H1 (cell line): ENCODE results near the gene DIAPH2. TPM values are rescaled to one million over a fixed set of nuclear protein-coding genes. Genes with fewer than 3 reads are reported as not detected.

Experiments used
- CTCF ChIA-PET: fragments of 300-600 bp; sonication (Branson Sonifier 250); formaldehyde crosslinking; loops from one replicate; lab custom pipeline; 2021; ENCODE audit not compliant: partially characterized antibody; lab: Charles Lee
- POLR2A ChIA-PET: fragments of 300-600 bp; sonication (Branson Sonifier 250); formaldehyde crosslinking; loops from one replicate; lab custom pipeline; 2021; ENCODE audit warnings: inconsistent platforms; ENCODE audit not compliant: partially characterized antibody; lab: Charles Lee
- DNase-seq, 2 experiments: peaks; one replicate each; pipeline versions ENCODE4 v3.0.0 to v3.0.0-alpha.2; 2010 to 2022; ENCODE audit warnings: low spot score in 2 of 2, low read depth in 1 of 2, mixed read lengths in 1 of 2
- FAIRE-seq: peaks from 2 replicates; lab custom pipeline; 2011; peaks lifted over from hg19 to GRCh38; lab: Jason Lieb, UNC
- H2AFZ ChIP-seq: 2 replicates; pipeline ENCODE4 v1.8.1; 2012; ENCODE audit warnings: low read length, inconsistent platforms
- H2AK5ac ChIP-seq: 2 replicates; pipeline ENCODE4 v1.6.1; 2013; ENCODE audit warnings: low read depth, low read length
- H2BK120ac ChIP-seq: replicated peaks from 2 replicates; pipeline ENCODE3; 2013; ENCODE audit warnings: low read depth, low read length, inconsistent platforms
- H2BK12ac ChIP-seq: 2 replicates; pipeline ENCODE4 v1.6.1; 2013; ENCODE audit warnings: low read depth, low read length
- H2BK15ac ChIP-seq: 2 replicates; pipeline ENCODE4 v1.6.1; 2013; ENCODE audit warnings: low read length
- H2BK20ac ChIP-seq: 2 replicates; pipeline ENCODE4 v1.6.1; 2013; ENCODE audit warnings: low read length
- H2BK5ac ChIP-seq: 2 replicates; pipeline ENCODE4 v1.6.1; 2013; ENCODE audit warnings: low read depth, low read length
- H3K14ac ChIP-seq: 2 replicates; pipeline ENCODE4 v1.6.1; 2013; ENCODE audit warnings: inconsistent platforms; ENCODE audit not compliant: insufficient read length
- H3K18ac ChIP-seq: 2 replicates; pipeline ENCODE4 v1.6.1; 2013; ENCODE audit warnings: low read length; ENCODE audit errors: extremely low read depth
- H3K23ac ChIP-seq: 2 replicates; pipeline ENCODE4 v1.6.1; 2013; ENCODE audit warnings: inconsistent platforms; ENCODE audit not compliant: insufficient read length
- H3K23me2 ChIP-seq: 2 replicates; pipeline ENCODE4 v1.6.1; 2013; ENCODE audit warnings: low read depth, low read length
- H3K27ac ChIP-seq: 2 replicates; pipeline ENCODE4 v1.6.1; 2011; ENCODE audit warnings: low read depth, low read length, inconsistent platforms
- H3K27me3 ChIP-seq, 4 experiments: replicated peaks in 1 of 4; 1 replicate in 1 of 4; 2 replicates in 3 of 4; pipeline versions ENCODE4 v1.6.1 to v1.8.1; 2011 to 2013; ENCODE audit warnings: low read length in 3 of 4, mild to moderate bottlenecking in 3 of 4, inconsistent platforms in 2 of 4, mixed read lengths in 2 of 4, moderate library complexity in 1 of 4; ENCODE audit not compliant: control insufficient read depth in 3 of 4, insufficient read depth in 3 of 4; ENCODE audit errors: extremely low read depth in 1 of 4
- H3K36me3 ChIP-seq, 4 experiments: 2 replicates each; pipeline versions ENCODE4 v1.6.1 to v1.8.1; 2011 to 2013; ENCODE audit warnings: mild to moderate bottlenecking in 4 of 4, low read length in 3 of 4, moderate library complexity in 2 of 4, control low read depth in 1 of 4, inconsistent platforms in 1 of 4; ENCODE audit not compliant: insufficient read depth in 4 of 4, control insufficient read depth in 2 of 4
- H3K4ac ChIP-seq: replicated peaks from 2 replicates; pipeline ENCODE3; 2013; ENCODE audit warnings: low read length, low read depth, mixed read lengths, inconsistent platforms; ENCODE audit not compliant: insufficient read length
- H3K4me1 ChIP-seq, 4 experiments: replicated peaks in 1 of 4; 1 replicate in 1 of 4; 2 replicates in 3 of 4; pipeline versions ENCODE4 v1.6.1 to v1.8.1; 2011 to 2013; ENCODE audit warnings: low read length in 3 of 4, inconsistent platforms in 2 of 4, mixed read lengths in 1 of 4; ENCODE audit not compliant: insufficient read depth in 4 of 4, control insufficient read depth in 3 of 4
- H3K4me2 ChIP-seq, 2 experiments: 2 replicates each; pipeline versions ENCODE4 v1.6.1 to v1.8.1; 2011 to 2013; ENCODE audit warnings: low read depth in 2 of 2, low read length in 2 of 2, control low read depth in 1 of 2, inconsistent platforms in 1 of 2, mild to moderate bottlenecking in 1 of 2; ENCODE audit not compliant: insufficient read depth in 1 of 2
- H3K4me3 ChIP-seq, 4 experiments: fragments of 200-600, 300-600 bp in 1 of 4; sonication (generic), shearing (Covaris generic), sonication (Bioruptor Twin) in 1 of 4; 2 replicates each; pipeline versions ENCODE4 v1.5.1 to v1.8.1; 2011 to 2016; ENCODE audit warnings: low read length in 4 of 4, low read depth in 3 of 4, control low read depth in 2 of 4, inconsistent platforms in 2 of 4, mild to moderate bottlenecking in 2 of 4, mixed read lengths in 1 of 4, moderate library complexity in 1 of 4; ENCODE audit not compliant: insufficient read depth in 2 of 4; ENCODE audit errors: extremely low read depth in 1 of 4
- H3K56ac ChIP-seq: replicated peaks from 2 replicates; pipeline ENCODE3; 2013; ENCODE audit warnings: low read depth, mild to moderate bottlenecking, mixed read lengths, low read length, inconsistent platforms; ENCODE audit not compliant: insufficient read length
- H3K79me1 ChIP-seq: 2 replicates; pipeline ENCODE4 v1.6.1; 2013; ENCODE audit warnings: low read depth, low read length, control low read depth
- H3K79me2 ChIP-seq, 2 experiments: 2 replicates each; pipeline versions ENCODE4 v1.6.1 to v1.8.1; 2012 to 2013; ENCODE audit warnings: low read length in 2 of 2, mild to moderate bottlenecking in 2 of 2, inconsistent platforms in 1 of 2; ENCODE audit not compliant: insufficient read depth in 2 of 2, control insufficient read depth in 1 of 2
- H3K9ac ChIP-seq, 4 experiments: replicated peaks in 1 of 4; 1 replicate in 1 of 4; 2 replicates in 3 of 4; pipeline versions ENCODE4 v1.6.1 to v1.8.1; 2011 to 2013; ENCODE audit warnings: low read depth in 3 of 4, low read length in 3 of 4, control low read depth in 2 of 4, mild to moderate bottlenecking in 2 of 4, moderate library complexity in 2 of 4, inconsistent platforms in 1 of 4; ENCODE audit errors: extremely low read depth in 1 of 4
- H3K9me3 ChIP-seq, 2 experiments: 2 replicates each; pipeline versions ENCODE4 v1.6.1 to v1.8.1; 2012 to 2013; ENCODE audit warnings: mild to moderate bottlenecking in 2 of 2, moderate library complexity in 2 of 2, control low read depth in 1 of 2, inconsistent platforms in 1 of 2, low read depth in 1 of 2, low read length in 1 of 2, mixed read lengths in 1 of 2; ENCODE audit not compliant: insufficient read depth in 2 of 2
- H4K20me1 ChIP-seq, 2 experiments: replicated peaks in 1 of 2; 2 replicates each; pipeline versions ENCODE3 to v1.8.1; 2011 to 2013; ENCODE audit warnings: inconsistent platforms in 2 of 2, low read length in 2 of 2, mild to moderate bottlenecking in 1 of 2; ENCODE audit not compliant: insufficient read depth in 2 of 2, control insufficient read depth in 1 of 2
- H4K5ac ChIP-seq: 2 replicates; pipeline ENCODE4 v1.6.1; 2013; ENCODE audit warnings: low read length, low read depth, mixed read lengths, inconsistent platforms; ENCODE audit not compliant: insufficient read length
- H4K8ac ChIP-seq: 2 replicates; pipeline ENCODE4 v1.8.0; 2013; ENCODE audit warnings: mild to moderate bottlenecking, moderate library complexity, low read length, inconsistent platforms; ENCODE audit not compliant: insufficient read depth; ENCODE audit errors: extremely low read depth
- H4K91ac ChIP-seq: replicated peaks from 2 replicates; pipeline ENCODE3; 2013; ENCODE audit warnings: low read length, mixed read lengths, inconsistent platforms; ENCODE audit not compliant: insufficient read length
- BACH1 ChIP-seq: IDR thresholded peaks from 2 replicates; pipeline ENCODE4 v1.6.1; 2012; ENCODE audit warnings: low read length, improper control_type of control experiment
- BRCA1 ChIP-seq: IDR thresholded peaks from 2 replicates; pipeline ENCODE4 v1.6.1; 2012; ENCODE audit warnings: low read depth, low read length, improper control_type of control experiment
- GABPA ChIP-seq: IDR thresholded peaks from 2 replicates; pipeline ENCODE4 v1.6.1; 2011; ENCODE audit warnings: mild to moderate bottlenecking, low read length, moderate library complexity, borderline replicate concordance; ENCODE audit not compliant: insufficient read depth
- NANOG ChIP-seq: IDR thresholded peaks from 2 replicates; pipeline ENCODE4 v1.6.1; 2011; ENCODE audit warnings: low read length, low read depth, mild to moderate bottlenecking, inconsistent platforms; ENCODE audit not compliant: insufficient read depth, poor library complexity, severe bottlenecking
- RNF2 ChIP-seq: fragments of 200-900, 300-1000 bp; sonication (generic); IDR thresholded peaks from 2 replicates; pipeline ENCODE4 v1.7.1; 2016; ENCODE audit warnings: borderline replicate concordance, low read depth, mild to moderate bottlenecking, antibody characterized with exemption, low read length; ENCODE audit not compliant: poor library complexity, severe bottlenecking; ENCODE audit errors: missing control alignments
- SAP30 ChIP-seq: fragments of 300-600 bp; sonication (generic); IDR thresholded peaks from 2 replicates; pipeline ENCODE4 v1.7.1; 2012; ENCODE audit warnings: low read length, moderate library complexity, mild to moderate bottlenecking, inconsistent platforms; ENCODE audit not compliant: insufficient read depth, insufficient replicate concordance
- SIRT6 ChIP-seq: IDR thresholded peaks from one replicate; pipeline ENCODE4 v1.7.1; 2012; ENCODE audit warnings: low read length, inconsistent platforms
- SRF ChIP-seq: IDR thresholded peaks from 2 replicates; pipeline ENCODE4 v1.6.1; 2011; ENCODE audit warnings: mild to moderate bottlenecking, low read depth, low read length, moderate library complexity
- TAF7 ChIP-seq: optimal IDR thresholded peaks from 2 replicates; pipeline ENCODE3; 2011; ENCODE audit warnings: low read depth, mild to moderate bottlenecking, inconsistent platforms, low read length, moderate library complexity, borderline replicate concordance
- WGBS, 2 experiments: shearing (Covaris generic) in 1 of 2; methylation state at CpG; one replicate each; pipeline versions ENCODE4 v1.1.6 to v1.1.7; 2013 to 2015; ENCODE audit warnings: low lambda C conversion rate in 2 of 2, mixed read lengths in 2 of 2, inconsistent platforms in 1 of 2, low coverage in 1 of 2, missing lambda C conversion rate in 1 of 2; ENCODE audit not compliant: insufficient replicate concordance in 2 of 2, insufficient coverage in 1 of 2, insufficient read length in 1 of 2; ENCODE audit errors: extremely low coverage in 1 of 2, missing lambda C conversion rate in 1 of 2; 5-methylcytosine and 5-hydroxymethylcytosine counted together
- polyA plus RNA-seq, 7 experiments: library from polyadenylated mRNA; depleted of rRNA in 3 of 7; stranded (reverse) in 5 of 7; unstranded in 2 of 7; fragments of >200 nt in 5 of 7; fragments of 200-250 nt in 2 of 7; gene quantifications; 1 replicate in 5 of 7; 2 replicates in 1 of 7; 4 replicates in 1 of 7; pipeline versions ENCODE4 v1.2.1 to v1.2.3, GENCODE V29; 2011 to 2013; ENCODE audit warnings: missing spikeins in 2 of 7, mixed read lengths in 2 of 7
- total RNA-seq: library from RNA; stranded (reverse); fragmentation: NEBNext Ultra II Directional; extraction: Animal tissue kit (Norgen Biotek cat#: 25700); gene quantifications from 2 replicates; pipeline ENCODE4 v1.2.1, GENCODE V29; 2021
- TF ChIP-seq, protein P1 (sequence below): IDR thresholded peaks from 2 replicates; pipeline ENCODE4 v1.6.1; 2012; ENCODE audit warnings: inconsistent platforms
- TF ChIP-seq, protein P2 (sequence below): IDR thresholded peaks from 2 replicates; pipeline ENCODE4 v1.6.1; 2012; ENCODE audit warnings: low read length, inconsistent platforms

Gene DIAPH2
- total and polyA plus RNA-seq, 2 of the 8 experiments (the other 6 are each of a cell fraction or from before 2014, with no cell fraction given), result 4.4 to 24.3 TPM

GRCh38 chrX:97494756-97495372 is 810.2 kb downstream of the DIAPH2 start:
- CTCF ChIA-PET, result no interaction called here
- no peak for DNase-seq
- no peak for FAIRE-seq
- no peak for TF ChIP-seq GABPA
- TF ChIP-seq, protein P1, sequence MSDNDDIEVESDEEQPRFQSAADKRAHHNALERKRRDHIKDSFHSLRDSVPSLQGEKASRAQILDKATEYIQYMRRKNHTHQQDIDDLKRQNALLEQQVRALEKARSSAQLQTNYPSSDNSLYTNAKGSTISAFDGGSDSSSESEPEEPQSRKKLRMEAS, result no peak
- TF ChIP-seq, protein P2, sequence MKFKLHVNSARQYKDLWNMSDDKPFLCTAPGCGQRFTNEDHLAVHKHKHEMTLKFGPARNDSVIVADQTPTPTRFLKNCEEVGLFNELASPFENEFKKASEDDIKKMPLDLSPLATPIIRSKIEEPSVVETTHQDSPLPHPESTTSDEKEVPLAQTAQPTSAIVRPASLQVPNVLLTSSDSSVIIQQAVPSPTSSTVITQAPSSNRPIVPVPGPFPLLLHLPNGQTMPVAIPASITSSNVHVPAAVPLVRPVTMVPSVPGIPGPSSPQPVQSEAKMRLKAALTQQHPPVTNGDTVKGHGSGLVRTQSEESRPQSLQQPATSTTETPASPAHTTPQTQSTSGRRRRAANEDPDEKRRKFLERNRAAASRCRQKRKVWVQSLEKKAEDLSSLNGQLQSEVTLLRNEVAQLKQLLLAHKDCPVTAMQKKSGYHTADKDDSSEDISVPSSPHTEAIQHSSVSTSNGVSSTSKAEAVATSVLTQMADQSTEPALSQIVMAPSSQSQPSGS, result no peak
- TF ChIP-seq TAF7, result no peak
- TF ChIP-seq BRCA1, result no peak
- no peak for TF ChIP-seq BACH1
- TF ChIP-seq RNF2, result no peak
- no peak for TF ChIP-seq NANOG
- TF ChIP-seq SAP30, result no peak
- TF ChIP-seq SRF, result no peak
- TF ChIP-seq SIRT6, result no peak

More at GRCh38 chrX:97494756-97495372, 810.2 kb downstream of the DIAPH2 start:
- Histone ChIP-seq H3K79me1 (no peaks in the 10 kb centered on the region), H3K27me3 (no peaks in the 10 kb centered on the region), H3K4me1 (peaks cover 0 to 4% (median 0%) of the 10 kb centered on the region in 4 experiments; a peak in 1 of 7 replicates), H4K20me1 (no peaks in the 10 kb centered on the region), H2BK15ac (no peak overlapping the region), H4K8ac (no peak overlapping the region), H2AFZ (no peak overlapping the region), H2BK12ac (no peak overlapping the region), H2BK120ac (no peak overlapping the region), H3K4me3 (no peak overlapping the region), H3K4ac (no peak overlapping the region), H3K36me3 (no peaks in the 10 kb centered on the region), H3K9ac (no peak overlapping the region), H3K23me2 (no peaks in the 10 kb centered on the region), H2AK5ac (no peak overlapping the region), H2BK20ac (no peak overlapping the region), H3K4me2 (no peak overlapping the region), H3K79me2 (no peaks in the 10 kb centered on the region), H3K23ac (no peak overlapping the region), H3K27ac (no peak overlapping the region), H2BK5ac (no peak overlapping the region), H4K5ac (no peak overlapping the region), H3K14ac (no peak overlapping the region), H3K56ac (no peak overlapping the region), H3K9me3 (no peaks in the 10 kb centered on the region), H3K18ac (no peak overlapping the region), H4K91ac (no peak overlapping the region)
- POLR2A ChIA-PET, result no interaction called here
- 88% methylated on average over 1 of the region's 1 CpG; no CpG with 5 or more reads in 1 of the 2 experiments for WGBS, 2 experiments
